GM12872 (cell line): Measurements from ENCODE around the gene EEPD1.

Experiments used
- TF ChIP-seq, protein P1 (sequence below): IDR thresholded peaks from 3 replicates; pipeline ENCODE4 v1.5.1; 2011; ENCODE audit warnings: low read depth, mild to moderate bottlenecking, low read length, moderate library complexity; ENCODE audit not compliant: insufficient read depth

EEPD1 gene

DNA sequence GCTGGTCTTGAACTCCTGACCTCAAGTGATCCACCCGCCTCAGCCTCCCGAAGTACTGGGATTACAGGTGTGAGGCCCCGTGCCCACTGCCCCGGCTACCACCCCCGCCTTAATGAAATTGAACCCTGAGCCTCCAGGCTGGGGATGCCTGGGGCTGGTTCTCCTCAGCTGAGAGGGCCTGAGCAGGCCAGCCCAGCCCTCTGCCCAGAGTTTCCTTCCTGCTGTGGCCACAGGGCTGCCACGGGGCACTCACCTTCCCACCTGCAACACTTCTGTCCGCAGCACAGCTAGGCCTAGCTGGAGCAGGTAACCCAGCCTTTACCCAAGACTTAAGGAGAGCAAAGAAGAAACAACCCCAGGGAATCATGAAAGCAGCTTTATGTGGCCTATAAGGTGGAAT is 158.5 kb downstream of the EEPD1 start:
- TF ChIP-seq, protein P1, sequence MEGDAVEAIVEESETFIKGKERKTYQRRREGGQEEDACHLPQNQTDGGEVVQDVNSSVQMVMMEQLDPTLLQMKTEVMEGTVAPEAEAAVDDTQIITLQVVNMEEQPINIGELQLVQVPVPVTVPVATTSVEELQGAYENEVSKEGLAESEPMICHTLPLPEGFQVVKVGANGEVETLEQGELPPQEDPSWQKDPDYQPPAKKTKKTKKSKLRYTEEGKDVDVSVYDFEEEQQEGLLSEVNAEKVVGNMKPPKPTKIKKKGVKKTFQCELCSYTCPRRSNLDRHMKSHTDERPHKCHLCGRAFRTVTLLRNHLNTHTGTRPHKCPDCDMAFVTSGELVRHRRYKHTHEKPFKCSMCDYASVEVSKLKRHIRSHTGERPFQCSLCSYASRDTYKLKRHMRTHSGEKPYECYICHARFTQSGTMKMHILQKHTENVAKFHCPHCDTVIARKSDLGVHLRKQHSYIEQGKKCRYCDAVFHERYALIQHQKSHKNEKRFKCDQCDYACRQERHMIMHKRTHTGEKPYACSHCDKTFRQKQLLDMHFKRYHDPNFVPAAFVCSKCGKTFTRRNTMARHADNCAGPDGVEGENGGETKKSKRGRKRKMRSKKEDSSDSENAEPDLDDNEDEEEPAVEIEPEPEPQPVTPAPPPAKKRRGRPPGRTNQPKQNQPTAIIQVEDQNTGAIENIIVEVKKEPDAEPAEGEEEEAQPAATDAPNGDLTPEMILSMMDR: no peak

GRCh38 chr7:36312064-36312914 is 159.2 kb downstream of the EEPD1 start:
- TF ChIP-seq, protein P1: peak; percentile 46

- TF ChIP-seq, protein P1: no peak
Measured at GRCh38 chr7:36312915-36313334, 159.9 kb downstream of the EEPD1 start.

- TF ChIP-seq, protein P1: no peak
Measured at GRCh38 chr7:36313607-36314006, 160.6 kb downstream of the EEPD1 start.

DNA sequence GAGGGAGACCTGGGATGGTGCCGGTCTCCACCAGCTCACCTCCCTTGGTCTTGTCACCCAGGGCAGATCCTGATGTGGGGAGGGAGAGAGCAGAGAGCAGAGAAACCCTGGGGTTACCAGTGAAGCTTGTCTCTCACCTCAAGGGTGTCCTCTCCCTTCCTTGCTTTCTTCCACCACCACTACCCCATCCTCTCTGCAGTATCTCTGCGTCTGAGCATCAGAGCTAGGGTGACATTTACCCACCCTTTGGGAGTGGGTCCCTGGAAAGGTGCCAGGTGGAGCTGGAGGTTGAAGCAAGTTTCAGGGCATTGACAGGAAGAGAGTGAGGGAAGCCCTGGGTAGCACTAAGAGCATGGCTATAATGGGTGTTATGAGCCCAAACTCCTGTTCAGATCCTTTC is 161.4 kb downstream of the EEPD1 start:
- TF ChIP-seq, protein P1: no peak

DNA sequence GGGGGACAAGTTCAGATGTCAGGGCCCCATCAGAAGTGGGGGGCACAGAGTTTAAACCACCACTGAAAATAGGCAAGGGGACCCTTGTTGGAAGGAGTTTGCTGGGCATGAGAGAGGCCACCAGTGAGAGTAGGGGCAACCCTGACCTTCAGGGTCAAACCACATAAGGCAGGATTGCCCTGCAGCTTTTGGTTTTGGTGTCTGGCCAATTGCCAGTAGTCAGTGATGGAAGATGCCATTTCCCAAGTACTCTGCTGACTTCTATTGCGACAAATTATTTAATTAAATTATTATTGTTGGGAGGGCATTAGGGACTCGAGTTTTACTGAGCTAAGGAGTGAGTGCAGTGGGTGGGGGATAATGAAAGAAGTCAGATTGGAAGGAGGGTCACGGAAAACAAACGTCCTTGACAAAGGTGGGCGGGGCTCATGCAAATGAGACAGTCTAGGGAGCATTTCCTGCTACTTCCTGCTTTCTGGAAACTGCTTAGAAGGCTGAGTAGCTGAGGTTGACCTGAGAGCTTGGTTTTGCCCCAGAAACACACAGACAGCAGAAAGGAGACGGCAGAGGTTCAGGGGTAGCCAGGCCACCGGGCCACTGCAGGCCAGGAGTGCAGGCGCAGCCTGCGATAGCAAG is 162.4 kb downstream of the EEPD1 start:
- TF ChIP-seq, protein P1: no peak

DNA sequence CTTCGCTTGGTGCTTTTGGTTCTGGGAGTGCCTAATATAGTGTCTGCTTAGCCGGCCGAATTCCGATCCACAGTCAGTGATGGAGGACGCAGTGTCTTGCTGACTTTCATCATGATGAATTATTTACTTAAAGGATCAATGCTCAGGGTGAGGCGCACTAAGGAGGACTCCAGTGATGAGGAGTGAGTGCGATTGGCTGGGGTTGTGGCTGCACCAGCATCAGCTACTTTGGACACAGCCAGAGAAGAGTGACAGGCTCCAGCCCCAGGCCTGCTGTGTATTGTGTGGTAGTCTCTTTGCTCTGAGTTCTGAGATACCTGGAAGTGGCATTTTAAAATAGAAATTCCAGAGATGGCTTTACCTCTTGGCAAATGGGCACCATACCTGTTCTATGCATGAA is 163.3 kb downstream of the EEPD1 start:
- TF ChIP-seq, protein P1: no peak
